Tibial artery (tissue), 4 donors: ENCODE results near the gene CAMTA1.

Source experiments
- DNase-seq, 2 donors: peaks; one replicate each; pipeline ENCODE4 v3.0.0-alpha.2; 2019
- H3K27ac ChIP-seq, 2 donors: fragments of 200-600 bp; sonication (generic) in 1 of 2; 1 replicate in 1 of 2; 2 replicates in 1 of 2; pipeline ENCODE4 v1.5.1; 2018 to 2019; ENCODE audit warnings: mild to moderate bottlenecking in 1 of 2
- H3K27me3 ChIP-seq, 2 donors: fragments of 200-600 bp; sonication (generic) in 1 of 2; one replicate each; pipeline versions ENCODE4 v1.5.1 to v1.6.0; 2016 to 2019
- H3K36me3 ChIP-seq, 3 donors: fragments of 200-600 bp; sonication (generic) in 2 of 3; one replicate each; pipeline ENCODE4 v1.5.1; 2016 to 2019; ENCODE audit warnings: mild to moderate bottlenecking in 2 of 3
- H3K4me1 ChIP-seq, 4 donors: fragments of 200-600 bp; sonication (generic) in 2 of 4; 1 replicate in 3 of 4; 2 replicates in 1 of 4; pipeline ENCODE4 v1.5.1; 2016 to 2019
- H3K4me3 ChIP-seq, 2 donors: fragments of 200-600 bp; sonication (generic) in 1 of 2; 1 replicate in 1 of 2; 2 replicates in 1 of 2; pipeline ENCODE4 v1.5.1; 2018 to 2019; ENCODE audit warnings: mild to moderate bottlenecking in 2 of 2
- H3K9me3 ChIP-seq, 3 donors: fragments of 200-600 bp; sonication (generic) in 1 of 3; one replicate each; pipeline ENCODE4 v1.5.1; 2016 to 2019
- CTCF ChIP-seq, 2 experiments: fragments of 200-600 bp in 1 of 2; fragments of 450-650 bp in 1 of 2; IDR thresholded peaks; one replicate each; pipeline ENCODE4 v1.5.1; 2017 to 2019; ENCODE audit warnings: antibody characterized with exemption in 2 of 2, mild to moderate bottlenecking in 1 of 2, moderate library complexity in 1 of 2
- intact Hi-C: fragments of 100-400 bp; cut with DNase I; formaldehyde crosslinking; loops from one replicate; pipeline ENCODE4 v1.15.0; 2023; ENCODE audit warnings: low total_unique reads

CAMTA1 gene

GRCh38 chr1:7634546-7635240 is 849.4 kb downstream of the CAMTA1 start:
- no peak overlapping the region for H3K4me3 ChIP-seq
- H3K36me3 ChIP-seq: no peaks in the 10 kb centered on the region
- H3K27me3 ChIP-seq: peaks cover 0 to 48% of the 10 kb centered on the region in 2 donors
- TF ChIP-seq CTCF (IDR thresholded peaks at IDR 0.05): no peak
- no peak for DNase-seq
- intact Hi-C loops: no loop called here
- no peaks in the 10 kb centered on the region for H3K9me3 ChIP-seq
- H3K4me1 ChIP-seq: no peaks in the 10 kb centered on the region
- H3K27ac ChIP-seq: no peak overlapping the region

GRCh38 chr1:7636795-7637526 is 851.7 kb downstream of the CAMTA1 start:
- Histone ChIP-seq H3K27me3 (peaks cover 0 to 43% of the 10 kb centered on the region in 2 donors), H3K4me3 (no peak overlapping the region), H3K27ac (no peak overlapping the region), H3K9me3 (no peaks in the 10 kb centered on the region), H3K36me3 (no peaks in the 10 kb centered on the region), H3K4me1 (no peaks in the 10 kb centered on the region)
- intact Hi-C loops: no loop called here
- DNase-seq: no peak
- TF ChIP-seq CTCF (IDR thresholded peaks at IDR 0.05): no peak

- H3K9me3 ChIP-seq: no peaks in the 10 kb centered on the region
- no peaks in the 10 kb centered on the region for H3K36me3 ChIP-seq
- H3K27me3 ChIP-seq: peaks cover 0 to 35% of the 10 kb centered on the region in 2 donors
- H3K4me3 ChIP-seq: no peak overlapping the region
- no peaks in the 10 kb centered on the region for H3K4me1 ChIP-seq
- DNase-seq: no peak
- H3K27ac ChIP-seq: no peak overlapping the region
- intact Hi-C loops: no loop called here
- no peak for TF ChIP-seq CTCF (IDR thresholded peaks at IDR 0.05)
These were observed 852.8 kb downstream of the CAMTA1 start for GRCh38 chr1:7638078-7638477.

- intact Hi-C loops: loop anchor here (5.0 kb wide), 1 partner anchor 597 kb away; no protein-coding TSS in a partner anchor
- DNase-seq: no peak
- no peak overlapping the region for H3K27ac ChIP-seq
These were observed 854.3 kb downstream of the CAMTA1 start for GRCh38 chr1:7639435-7640131.

More at GRCh38 chr1:7639435-7640131, 854.3 kb downstream of the CAMTA1 start:
- Histone ChIP-seq H3K4me1 (no peaks in the 10 kb centered on the region), H3K4me3 (no peak overlapping the region), H3K9me3 (no peaks in the 10 kb centered on the region), H3K36me3 (no peaks in the 10 kb centered on the region), H3K27me3 (peaks cover 0 to 23% of the 10 kb centered on the region in 2 donors)
- TF ChIP-seq CTCF (IDR thresholded peaks at IDR 0.05): no peak
